ENCODE results near the gene SULT6B1. TPM values are rescaled to one million over a fixed set of nuclear protein-coding genes. Genes with fewer than 3 reads are reported as not detected.

The SULT6B1 gene, protein sequence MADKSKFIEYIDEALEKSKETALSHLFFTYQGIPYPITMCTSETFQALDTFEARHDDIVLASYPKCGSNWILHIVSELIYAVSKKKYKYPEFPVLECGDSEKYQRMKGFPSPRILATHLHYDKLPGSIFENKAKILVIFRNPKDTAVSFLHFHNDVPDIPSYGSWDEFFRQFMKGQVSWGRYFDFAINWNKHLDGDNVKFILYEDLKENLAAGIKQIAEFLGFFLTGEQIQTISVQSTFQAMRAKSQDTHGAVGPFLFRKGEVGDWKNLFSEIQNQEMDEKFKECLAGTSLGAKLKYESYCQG
- total RNA-seq: not detected
- total RNA-seq (2013): not detected

DNA sequence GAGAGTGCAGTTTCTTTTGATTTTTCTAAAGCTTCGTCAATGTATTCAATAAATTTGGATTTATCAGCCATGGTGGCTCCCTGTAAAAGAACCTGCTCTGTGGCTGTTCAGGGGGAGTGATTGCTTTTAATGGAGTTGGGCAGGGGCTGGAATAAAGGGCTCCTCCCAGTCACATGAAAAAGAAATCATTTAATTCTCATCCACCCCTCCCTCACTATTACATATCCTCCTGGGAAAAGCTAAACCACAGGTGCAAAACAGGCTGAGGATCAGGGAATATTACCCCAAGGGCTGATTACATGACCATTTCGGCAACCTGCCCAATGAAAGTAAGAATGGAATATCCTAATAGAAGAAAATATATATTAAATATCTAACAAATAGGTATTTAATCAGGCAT, at the start of gene SULT6B1:
Gene SULT6B1, minus strand, starts transcription at position 101 of the 400 bp plus-strand sequence. Its CDS starts 30 bp downstream, at position 71.
- no peak within 1 kb of the TSS for H3K27ac Mint-ChIP-seq
- H3K9me3 ChIP-seq (ENCODE audit: control insufficient read depth, insufficient read depth, low read length): no peaks in the 10 kb centered on the region
- 94% methylated on average over 1 of the region's 2 CpGs for WGBS (ENCODE audit: insufficient coverage)
- no peak within 1 kb of the TSS for H3K4me3 Mint-ChIP-seq
- intact Hi-C loops (cut with micrococcal nuclease): no loop called here
- no peak within 1 kb of the TSS for H3K27ac ChIP-seq (ENCODE audit: low read length)
- no peaks in the 10 kb centered on the region for H3K9me3 Mint-ChIP-seq
- no peak for TF ChIP-seq CTCF (IDR thresholded peaks at IDR 0.05)
- ATAC-seq: no peak
- no peaks in the 10 kb centered on the region for H3K4me1 Mint-ChIP-seq
- peaks cover 9 to 14% of the 10 kb centered on the region in 2 donors for H3K27me3 Mint-ChIP-seq (ENCODE audit: low read depth in 2 of 2)
- no peak for DNase-seq
- H3K4me1 ChIP-seq (ENCODE audit: control insufficient read depth, insufficient read depth, low read length): no peaks in the 10 kb centered on the region
- no peaks in the 10 kb centered on the region for H3K36me3 Mint-ChIP-seq
- no peaks in the 10 kb centered on the region for H3K27me3 ChIP-seq (ENCODE audit: control insufficient read depth, insufficient read depth, low read length)
- no peaks in the 10 kb centered on the region for H3K36me3 ChIP-seq (ENCODE audit: control insufficient read depth, insufficient read depth, low read length)
- H3K4me3 ChIP-seq (ENCODE audit: low read length): no peak within 1 kb of the TSS

DNA sequence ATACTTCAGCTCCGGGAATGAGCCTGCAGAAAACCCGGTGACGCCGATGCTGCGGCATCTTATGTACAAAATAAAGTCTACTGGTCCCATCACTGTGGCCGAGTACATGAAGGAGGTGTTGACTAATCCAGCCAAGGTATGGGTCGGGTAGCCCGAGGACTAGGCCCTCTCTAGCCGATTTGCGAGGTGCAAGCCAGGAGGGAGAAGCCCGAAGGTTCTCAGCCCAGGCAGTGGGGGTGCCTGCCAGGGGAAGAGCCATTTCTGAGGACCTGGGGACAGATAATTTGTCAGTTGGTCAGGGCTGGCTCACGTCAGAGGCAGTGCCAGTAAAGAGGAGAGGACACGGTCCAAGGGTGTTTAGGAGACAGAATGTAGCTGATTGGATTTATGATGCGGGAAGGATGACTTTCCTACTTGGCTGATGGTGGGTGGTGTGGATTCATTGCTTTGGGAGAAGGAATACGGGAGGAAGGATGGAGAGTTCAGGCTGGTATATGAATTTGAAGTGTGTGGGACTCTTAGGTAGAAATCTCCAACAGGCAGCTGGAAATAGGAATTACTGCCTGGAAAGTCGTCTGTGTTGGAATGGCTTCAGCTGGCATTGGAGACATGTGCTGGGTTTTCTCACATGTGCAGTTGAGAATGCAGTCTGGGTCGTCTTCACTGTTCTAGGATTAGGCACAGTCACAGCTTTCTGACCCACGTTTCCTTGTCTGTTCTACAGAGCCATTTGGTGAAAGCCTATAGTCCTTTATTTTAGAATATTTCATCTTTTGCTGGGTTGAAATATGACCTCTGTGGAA, 43.9 kb upstream of the SULT6B1 start:
- intact Hi-C loops (cut with micrococcal nuclease): loop anchor here (10.0 kb wide), 1 partner anchor 148 kb away; the partner anchor contains the start of genes GPATCH11 and HEATR5B
- 27% methylated on average over 18 of the region's 18 CpGs for WGBS (ENCODE audit: insufficient coverage)
- peak in 1 of 2 donors; percentile 20 for DNase-seq

DNA sequence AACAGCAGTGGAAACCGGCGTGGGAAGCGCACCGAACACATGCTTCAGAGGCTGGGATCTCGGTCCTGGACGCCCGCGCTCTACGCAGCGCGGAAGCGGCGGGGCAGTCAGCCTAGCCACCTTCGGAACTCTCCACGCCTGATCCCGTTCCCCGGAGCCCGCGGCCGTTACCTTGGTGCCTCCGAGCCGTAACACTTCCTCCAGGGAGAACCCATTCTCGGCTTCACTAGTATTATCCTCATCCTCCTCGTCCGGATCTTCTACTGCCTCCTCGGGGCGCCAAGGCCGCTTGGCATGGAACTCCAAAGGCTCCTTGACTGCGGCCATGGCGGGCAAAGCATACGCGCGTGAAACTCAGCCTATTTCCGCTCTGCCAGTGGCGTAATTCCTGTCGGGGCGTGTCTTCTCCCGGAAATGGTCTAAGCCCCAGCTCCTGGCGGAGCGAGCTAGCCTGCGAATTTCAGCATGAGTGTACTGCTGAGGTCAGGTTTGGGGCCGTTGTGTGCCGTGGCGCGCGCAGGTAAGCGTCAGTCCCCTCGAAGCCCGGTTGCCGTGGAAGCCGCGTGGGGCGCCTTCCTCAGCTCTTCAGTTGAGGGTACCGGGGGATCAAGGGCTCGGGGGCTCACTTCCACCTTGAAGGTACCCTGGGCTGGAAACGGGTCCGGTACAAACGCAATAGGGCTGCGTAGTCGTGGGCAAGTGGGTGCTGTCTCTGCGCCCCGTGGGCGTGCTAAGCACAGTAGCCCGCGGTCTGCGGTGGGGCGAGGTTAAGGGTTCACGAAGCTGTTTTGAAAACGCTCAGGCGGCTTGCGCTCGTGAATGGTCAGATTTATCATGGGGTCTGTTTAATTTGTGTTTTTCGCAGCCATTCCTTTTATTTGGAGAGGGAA, 43.0 kb upstream of the SULT6B1 start, which contains the start of the genes CEBPZ and NDUFAF7:
Gene CEBPZ, minus strand, starts transcription at position 356 of the 890 bp plus-strand sequence. Its CDS starts 29 bp downstream, at position 327.
Gene NDUFAF7, plus strand, starts transcription at position 418 of the 890 bp plus-strand sequence. Its CDS starts 48 bp downstream, at position 466.
- no peaks in the 10 kb centered on the region for H3K27me3 ChIP-seq (ENCODE audit: control insufficient read depth, insufficient read depth, low read length)
- peak; percentile 85 to 94 (median 89) for ATAC-seq
- peaks cover 11 to 16% of the 10 kb centered on the region in 2 donors for H3K4me1 Mint-ChIP-seq
- peak within 1 kb of the TSS; percentile 91 for H3K4me3 ChIP-seq (ENCODE audit: low read length)
- TF ChIP-seq CTCF (IDR thresholded peaks at IDR 0.05): no peak
- H3K27ac Mint-ChIP-seq: no peak within 1 kb of the TSS
- peaks cover 20% of the 10 kb centered on the region for H3K36me3 ChIP-seq (ENCODE audit: control insufficient read depth, insufficient read depth, low read length)
- H3K36me3 Mint-ChIP-seq: peaks cover 13% of the 10 kb centered on the region
- intact Hi-C loops (cut with micrococcal nuclease): loop anchor here (1.0 to 10.0 kb wide), 3 partner anchors 30 to 147 kb away; partner anchors contain the start of genes GPATCH11, HEATR5B and PRKD3
- no peak within 1 kb of the TSS for H3K4me3 Mint-ChIP-seq
- H3K27me3 Mint-ChIP-seq (ENCODE audit: low read depth in 2 of 2): no peaks in the 10 kb centered on the region
- WGBS (ENCODE audit: insufficient coverage): under 1% methylated on average over 73 of the region's 73 CpGs
- peak within 1 kb of the TSS; percentile 97 for H3K27ac ChIP-seq (ENCODE audit: low read length)
- no peaks in the 10 kb centered on the region for H3K9me3 ChIP-seq (ENCODE audit: control insufficient read depth, insufficient read depth, low read length)
- peaks cover 25% of the 10 kb centered on the region for H3K4me1 ChIP-seq (ENCODE audit: control insufficient read depth, insufficient read depth, low read length)
- peaks cover 0 to 2% of the 10 kb centered on the region in 2 donors for H3K9me3 Mint-ChIP-seq
- peak; percentile 77 to 94 for DNase-seq

More for the DNA sequence above, 43.9 kb upstream of the SULT6B1 start:
- Mint-ChIP-seq H3K4me3 (no peak overlapping the region), H3K4me1 (peaks cover 6 to 10% of the 10 kb centered on the region in 2 donors), H3K36me3 (peaks cover 8% of the 10 kb centered on the region), H3K27me3 (ENCODE audit: low read depth in 2 of 2) (no peaks in the 10 kb centered on the region), H3K9me3 (peaks cover 0 to 2% of the 10 kb centered on the region in 2 donors), H3K27ac (no peak overlapping the region)
- H3K9me3 ChIP-seq (ENCODE audit: control insufficient read depth, insufficient read depth, low read length): no peaks in the 10 kb centered on the region
- peaks cover 13% of the 10 kb centered on the region for H3K36me3 ChIP-seq (ENCODE audit: control insufficient read depth, insufficient read depth, low read length)
- H3K27me3 ChIP-seq (ENCODE audit: control insufficient read depth, insufficient read depth, low read length): no peaks in the 10 kb centered on the region
- no peak for TF ChIP-seq CTCF (IDR thresholded peaks at IDR 0.05)
- peak; percentile 3 to 27 (median 7) for ATAC-seq
- H3K4me1 ChIP-seq (ENCODE audit: control insufficient read depth, insufficient read depth, low read length): peaks cover 25% of the 10 kb centered on the region
- H3K27ac ChIP-seq (ENCODE audit: low read length): peak overlapping the region; percentile 97
- H3K4me3 ChIP-seq (ENCODE audit: low read length): peak overlapping the region; percentile 91

All from natural killer cell (primary cell).